Fibroblast of pulmonary artery (primary cell): ENCODE results near the gene OSTC.

Experiments
- DNase-seq: peaks from one replicate; pipeline ENCODE4 v3.0.0-alpha.2; 2010; ENCODE audit warnings: low read depth
- H3K4me3 ChIP-seq: replicated peaks from 2 replicates; pipeline ENCODE4 v1.5.1; 2011; ENCODE audit warnings: low read depth, mild to moderate bottlenecking, control low read depth, low read length, moderate library complexity
- TF ChIP-seq, protein P1 (sequence below): IDR thresholded peaks from 2 replicates; pipeline ENCODE4 v1.5.1; 2011; ENCODE audit warnings: mild to moderate bottlenecking, control low read depth, low read length, inconsistent platforms; ENCODE audit errors: missing control alignments

The OSTC gene

GRCh38 chr4:108626056-108626455, 24.3 kb upstream of the OSTC start:
- TF ChIP-seq, protein P1, sequence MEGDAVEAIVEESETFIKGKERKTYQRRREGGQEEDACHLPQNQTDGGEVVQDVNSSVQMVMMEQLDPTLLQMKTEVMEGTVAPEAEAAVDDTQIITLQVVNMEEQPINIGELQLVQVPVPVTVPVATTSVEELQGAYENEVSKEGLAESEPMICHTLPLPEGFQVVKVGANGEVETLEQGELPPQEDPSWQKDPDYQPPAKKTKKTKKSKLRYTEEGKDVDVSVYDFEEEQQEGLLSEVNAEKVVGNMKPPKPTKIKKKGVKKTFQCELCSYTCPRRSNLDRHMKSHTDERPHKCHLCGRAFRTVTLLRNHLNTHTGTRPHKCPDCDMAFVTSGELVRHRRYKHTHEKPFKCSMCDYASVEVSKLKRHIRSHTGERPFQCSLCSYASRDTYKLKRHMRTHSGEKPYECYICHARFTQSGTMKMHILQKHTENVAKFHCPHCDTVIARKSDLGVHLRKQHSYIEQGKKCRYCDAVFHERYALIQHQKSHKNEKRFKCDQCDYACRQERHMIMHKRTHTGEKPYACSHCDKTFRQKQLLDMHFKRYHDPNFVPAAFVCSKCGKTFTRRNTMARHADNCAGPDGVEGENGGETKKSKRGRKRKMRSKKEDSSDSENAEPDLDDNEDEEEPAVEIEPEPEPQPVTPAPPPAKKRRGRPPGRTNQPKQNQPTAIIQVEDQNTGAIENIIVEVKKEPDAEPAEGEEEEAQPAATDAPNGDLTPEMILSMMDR: no peak
- H3K4me3 ChIP-seq: no peak overlapping the region
- DNase-seq: no peak

DNA sequence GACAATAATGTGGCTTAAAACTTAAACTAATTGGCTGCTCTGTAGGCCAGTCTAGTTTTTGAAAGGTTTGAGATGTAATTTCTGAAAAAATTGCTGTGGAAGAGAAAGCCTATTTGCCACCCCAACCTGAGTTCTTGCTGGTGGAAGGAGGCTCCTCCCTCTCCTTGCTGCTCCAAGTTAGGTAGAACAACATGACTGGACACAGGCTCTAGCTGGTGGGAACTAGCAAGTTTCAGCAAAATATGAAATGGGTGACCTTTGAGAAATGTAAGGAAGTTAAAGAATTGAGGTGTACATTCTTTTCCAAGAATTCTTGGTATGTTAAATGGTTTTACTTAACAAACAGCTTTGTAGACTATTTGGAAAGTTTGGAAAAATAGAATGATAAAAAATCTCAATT, 22.0 kb upstream of the OSTC start:
- DNase-seq: peak; percentile 13
- no peak overlapping the region for H3K4me3 ChIP-seq
- TF ChIP-seq, protein P1: no peak

DNA sequence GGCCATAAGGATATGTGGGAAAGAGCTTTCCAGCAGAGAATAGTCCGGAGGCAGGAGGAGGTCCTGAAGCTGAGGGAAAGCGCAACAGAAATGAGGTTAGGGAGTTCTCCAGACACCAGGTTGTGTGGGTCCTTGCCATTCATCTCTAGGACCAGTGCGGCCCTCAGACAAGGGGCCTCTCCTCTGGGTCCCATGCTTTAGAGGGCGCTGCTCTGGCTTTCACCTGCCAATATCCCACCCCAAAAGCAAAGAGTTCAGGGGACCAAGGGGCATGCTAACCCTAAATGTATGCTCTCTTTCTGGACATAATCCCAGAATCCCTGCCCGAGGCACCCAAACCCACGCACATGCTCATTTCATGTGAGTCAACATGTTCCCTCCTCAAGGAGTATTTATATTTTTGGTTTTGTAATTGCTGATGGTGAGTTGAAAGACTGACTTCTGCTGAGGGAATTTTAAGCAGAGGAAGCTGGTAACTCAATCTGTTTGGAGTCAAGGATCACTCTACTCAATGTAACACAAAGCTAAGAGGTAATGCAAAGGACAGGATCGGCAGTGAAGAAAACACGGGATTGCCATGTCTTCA, 15.2 kb upstream of the OSTC start:
- TF ChIP-seq, protein P1: no peak
- DNase-seq: no peak
- no peak overlapping the region for H3K4me3 ChIP-seq

GRCh38 chr4:108636246-108636645, 14.2 kb upstream of the OSTC start:
- TF ChIP-seq, protein P1: no peak

GRCh38 chr4:108637856-108638255, 12.5 kb upstream of the OSTC start:
- TF ChIP-seq, protein P1: peak; percentile 3
- DNase-seq: peak; percentile 20
- no peak overlapping the region for H3K4me3 ChIP-seq

More at GRCh38 chr4:108636246-108636645, 14.2 kb upstream of the OSTC start:
- no peak for DNase-seq
- no peak overlapping the region for H3K4me3 ChIP-seq

DNA sequence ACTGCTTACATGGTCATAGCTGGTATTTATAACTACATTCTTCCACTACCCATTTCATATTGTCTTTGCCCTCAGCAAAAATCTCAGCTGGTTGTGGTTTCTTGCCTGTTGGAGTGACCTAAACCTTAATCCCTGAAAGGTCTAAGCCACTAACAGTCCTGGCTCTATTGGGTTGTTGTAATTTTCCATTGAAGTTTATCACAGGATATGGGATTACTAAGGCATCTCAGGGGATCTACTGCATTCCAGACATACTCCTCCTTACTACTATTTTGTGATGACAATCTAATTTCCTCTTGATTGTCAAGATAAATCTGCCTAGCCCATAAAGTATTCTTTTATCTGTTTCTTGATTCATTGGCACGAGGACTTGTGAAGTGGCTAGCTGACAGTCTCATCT, 6.2 kb upstream of the OSTC start:
- DNase-seq: peak; percentile 36
- TF ChIP-seq, protein P1: no peak

GRCh38 chr4:108646706-108647105, 3.7 kb upstream of the OSTC start:
- H3K4me3 ChIP-seq: no peak overlapping the region
- DNase-seq: no peak
- TF ChIP-seq, protein P1: no peak

More for the DNA sequence above, 6.2 kb upstream of the OSTC start:
- H3K4me3 ChIP-seq: no peak overlapping the region
